PC-3 (cell line): ENCODE measurements around the gene KIF17. TPM values are rescaled to one million over a fixed set of nuclear protein-coding genes. Genes with fewer than 3 reads are reported as not detected.

Experiments used
- ATAC-seq: fragments of 200-7000 bp; cut with Tn5 transposase; 2 replicates; pipeline ENCODE4 v1.9.1; 2020; ENCODE audit warnings: mild to moderate bottlenecking, moderate library complexity
- BruUV-seq: library from RNA; stranded (reverse); fragments of 400-500 nt; replicated peaks from 2 replicates; lab custom pipeline; 2021; lab: Mats Ljungman, UMichigan
- CTCF ChIA-PET: fragments of 300-600 bp; sonication (Branson Sonifier 250); formaldehyde crosslinking; loops from one replicate; lab custom pipeline; 2022; ENCODE audit warnings: antibody characterized with exemption; lab: Charles Lee
- POLR2A ChIA-PET: fragments of 300-600 bp; sonication (Branson Sonifier 250); formaldehyde crosslinking; loops from one replicate; lab custom pipeline; 2022; ENCODE audit warnings: antibody characterized with exemption; ENCODE audit not compliant: unreplicated experiment; lab: Charles Lee
- DNase-seq: peaks from one replicate; pipeline ENCODE4 v3.0.0-alpha.2; 2015
- H2AFZ ChIP-seq: fragments of 300-600 bp; sonication (generic); 2 replicates; pipeline ENCODE4 v1.6.0; 2016; ENCODE audit warnings: antibody characterized with exemption, low read length
- H3F3A ChIP-seq: fragments of 300-600 bp; sonication (generic); one replicate; pipeline ENCODE4 v1.6.0; 2017; ENCODE audit warnings: antibody characterized with exemption, low read length, control low read depth, mild to moderate bottlenecking; ENCODE audit not compliant: unreplicated experiment
- H3K27ac ChIP-seq: fragments of 300-600 bp; sonication (generic); 2 replicates; pipeline ENCODE4 v1.5.1; 2016; ENCODE audit warnings: mild to moderate bottlenecking, low read length
- H3K27me3 ChIP-seq: fragments of 300-600 bp; sonication (generic); 2 replicates; pipeline ENCODE4 v1.6.1; 2016; ENCODE audit warnings: low read length, mixed read lengths
- H3K36me3 ChIP-seq: fragments of 300-600 bp; sonication (generic); 2 replicates; pipeline ENCODE4 v1.6.1; 2016; ENCODE audit warnings: low read depth, mixed run types, low read length, mixed read lengths
- H3K4me1 ChIP-seq: fragments of 300-600 bp; sonication (generic); 2 replicates; pipeline ENCODE4 v1.5.1; 2016; ENCODE audit warnings: low read length; ENCODE audit not compliant: insufficient read depth
- H3K4me2 ChIP-seq: fragments of 300-600 bp; sonication (generic); 2 replicates; pipeline ENCODE4 v1.6.0; 2016; ENCODE audit warnings: low read length
- H3K4me3 ChIP-seq: fragments of 300-600 bp; sonication (generic); 2 replicates; pipeline ENCODE4 v1.5.1; 2016; ENCODE audit warnings: mild to moderate bottlenecking, low read length, mixed read lengths
- H3K79me2 ChIP-seq: fragments of 300-600 bp; sonication (generic); 2 replicates; pipeline ENCODE4 v1.6.1; 2017; ENCODE audit warnings: low read length, mixed read lengths
- H3K9ac ChIP-seq: fragments of 300-600 bp; sonication (generic); 2 replicates; pipeline ENCODE4 v1.6.0; 2016; ENCODE audit warnings: mild to moderate bottlenecking, low read length
- H3K9me2 ChIP-seq: fragments of 300-600 bp; sonication (generic); replicated peaks from 2 replicates; pipeline ENCODE4 v1.6.1; 2016; ENCODE audit warnings: mixed run types, low read length, mixed read lengths
- H3K9me3 ChIP-seq: fragments of 300-600 bp; sonication (generic); 2 replicates; pipeline ENCODE4 v1.6.1; 2016; ENCODE audit warnings: low read length, mixed read lengths
- H4K20me1 ChIP-seq: fragments of 300-600 bp; sonication (generic); 2 replicates; pipeline ENCODE4 v1.6.1; 2016; ENCODE audit warnings: low read length, mixed read lengths
- EZH2 ChIP-seq: fragments of 300-600 bp; sonication (generic); IDR thresholded peaks from one replicate; pipeline ENCODE4 v1.6.1; 2017; ENCODE audit warnings: antibody characterized with exemption, mild to moderate bottlenecking, low read length; ENCODE audit not compliant: unreplicated experiment
- EZH2phosphoT487 ChIP-seq: fragments of 300-600 bp; sonication (generic); IDR thresholded peaks from 2 replicates; pipeline ENCODE4 v1.6.1; 2018; ENCODE audit warnings: mild to moderate bottlenecking, antibody characterized with exemption, low read length, borderline replicate concordance
- intact Hi-C: fragments of 100-400 bp; cut with micrococcal nuclease; formaldehyde crosslinking; loops from 2 replicates; pipeline ENCODE4 v1.9.0; 2023
- total RNA-seq: library from RNA; depleted of rRNA; stranded (reverse); fragments of >200 nt; gene quantifications from 2 replicates; pipeline ENCODE4 v1.2.3, GENCODE V29; 2014
- TF ChIP-seq, protein P1 (sequence below): fragments of 300-600 bp; sonication (generic); conservative IDR thresholded peaks from 2 replicates; pipeline ENCODE4 v1.5.1; 2017; ENCODE audit warnings: antibody characterized with exemption, low read depth, mild to moderate bottlenecking, low read length

KIF17 gene
- total RNA-seq, 1 experiment from 2014 or later, result 0.33 TPM

DNA sequence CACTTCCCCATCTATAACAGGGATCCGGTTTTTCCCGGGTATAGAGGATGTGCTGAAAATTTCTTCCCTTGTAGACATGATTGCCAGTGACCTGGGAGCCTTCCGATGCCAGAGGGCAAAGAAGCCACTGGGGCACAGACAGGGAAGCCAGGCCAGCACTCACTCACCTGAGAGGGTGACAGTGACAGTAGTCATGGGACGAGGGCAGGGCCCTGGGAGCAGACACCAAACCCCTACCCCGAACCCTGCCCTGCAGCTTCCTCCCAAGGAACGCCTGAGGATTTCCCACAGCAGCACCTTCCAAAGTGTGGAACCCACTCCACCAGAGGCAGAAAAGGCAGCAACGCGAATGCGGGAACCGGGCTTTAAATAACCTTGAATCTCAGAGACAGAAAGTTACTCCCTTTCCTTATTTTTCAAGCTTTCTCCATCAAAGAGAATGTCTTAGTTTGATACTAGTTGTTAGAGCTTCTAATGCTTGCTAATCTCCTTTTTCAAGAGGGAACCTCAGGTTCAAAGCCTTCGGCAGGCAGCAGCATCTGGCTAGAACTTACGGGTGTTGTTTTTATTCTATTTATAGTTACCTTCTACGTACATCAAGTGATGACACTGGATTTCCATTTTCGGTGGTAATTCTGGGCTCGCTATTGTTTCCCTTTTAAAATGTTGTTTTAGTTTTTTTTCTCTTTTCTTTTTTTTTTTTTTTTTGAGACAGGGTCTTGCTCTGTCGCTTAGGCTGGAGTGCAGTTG is 59.5 kb downstream of the KIF17 start:
- ATAC-seq, result no peak

DNA sequence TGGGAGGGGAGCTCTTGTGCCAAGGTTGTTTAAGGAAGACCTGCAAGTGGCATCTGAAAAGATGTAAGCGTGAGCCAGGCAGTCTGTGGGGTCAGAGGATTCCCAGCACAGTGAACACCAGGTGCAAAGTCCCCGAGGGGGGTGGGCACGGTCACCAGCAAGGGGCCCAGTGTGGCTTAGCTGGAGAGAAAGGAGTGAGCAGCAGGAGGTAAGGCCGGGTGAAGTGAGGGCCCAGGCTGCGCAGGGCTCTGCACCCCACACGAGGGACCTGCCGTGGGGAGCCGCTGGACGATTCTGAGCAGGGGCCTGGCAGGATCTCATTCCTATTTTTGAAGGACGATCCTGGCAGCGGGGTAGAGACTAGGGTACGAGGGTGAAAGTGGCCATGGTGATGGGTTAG is 60.8 kb downstream of the KIF17 start:
- Histone ChIP-seq H3K27me3 (no peaks in the 10 kb centered on the region), H3K4me3 (no peak overlapping the region), H3K36me3 (peaks cover 58% of the 10 kb centered on the region), H3K9me2 (no peaks in the 10 kb centered on the region), H3K9me3 (no peaks in the 10 kb centered on the region), H3K9ac (no peak overlapping the region), H3K79me2 (peaks cover 56% of the 10 kb centered on the region), H3F3A (no peaks in the 10 kb centered on the region), H3K27ac (no peak overlapping the region), H2AFZ (no peak overlapping the region), H3K4me1 (peaks cover 8% of the 10 kb centered on the region; the same call in 1 of the 2 replicates), H4K20me1 (0 out of 2 replicates have a peak, but pooled peaks cover 5% of the 10 kb centered on the region), H3K4me2 (no peak overlapping the region)
- POLR2A ChIA-PET, result no interaction called here
- intact Hi-C loops, result no loop called here
- ATAC-seq, result no peak
- CTCF ChIA-PET, result no interaction called here
- TF ChIP-seq EZH2 (no peak), EZH2phosphoT487 (no peak)
- TF ChIP-seq, protein P1, sequence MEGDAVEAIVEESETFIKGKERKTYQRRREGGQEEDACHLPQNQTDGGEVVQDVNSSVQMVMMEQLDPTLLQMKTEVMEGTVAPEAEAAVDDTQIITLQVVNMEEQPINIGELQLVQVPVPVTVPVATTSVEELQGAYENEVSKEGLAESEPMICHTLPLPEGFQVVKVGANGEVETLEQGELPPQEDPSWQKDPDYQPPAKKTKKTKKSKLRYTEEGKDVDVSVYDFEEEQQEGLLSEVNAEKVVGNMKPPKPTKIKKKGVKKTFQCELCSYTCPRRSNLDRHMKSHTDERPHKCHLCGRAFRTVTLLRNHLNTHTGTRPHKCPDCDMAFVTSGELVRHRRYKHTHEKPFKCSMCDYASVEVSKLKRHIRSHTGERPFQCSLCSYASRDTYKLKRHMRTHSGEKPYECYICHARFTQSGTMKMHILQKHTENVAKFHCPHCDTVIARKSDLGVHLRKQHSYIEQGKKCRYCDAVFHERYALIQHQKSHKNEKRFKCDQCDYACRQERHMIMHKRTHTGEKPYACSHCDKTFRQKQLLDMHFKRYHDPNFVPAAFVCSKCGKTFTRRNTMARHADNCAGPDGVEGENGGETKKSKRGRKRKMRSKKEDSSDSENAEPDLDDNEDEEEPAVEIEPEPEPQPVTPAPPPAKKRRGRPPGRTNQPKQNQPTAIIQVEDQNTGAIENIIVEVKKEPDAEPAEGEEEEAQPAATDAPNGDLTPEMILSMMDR, result no peak
- BruUV-seq, result no TSS peak
- DNase-seq, result no peak

More for the DNA sequence above, 59.5 kb downstream of the KIF17 start:
- Histone ChIP-seq H3K9me2 (no peaks in the 10 kb centered on the region), H3F3A (no peaks in the 10 kb centered on the region), H3K4me2 (no peak overlapping the region), H3K4me1 (peaks cover 8% of the 10 kb centered on the region; the same call in 1 of the 2 replicates), H3K79me2 (peaks cover 56% of the 10 kb centered on the region), H3K36me3 (peaks cover 45% of the 10 kb centered on the region; the same call in 1 of the 2 replicates), H3K9ac (no peak overlapping the region), H2AFZ (no peak overlapping the region), H3K27ac (no peak overlapping the region), H3K4me3 (no peak overlapping the region), H3K9me3 (no peaks in the 10 kb centered on the region), H4K20me1 (0 out of 2 replicates have a peak, but pooled peaks cover 5% of the 10 kb centered on the region), H3K27me3 (no peaks in the 10 kb centered on the region)
- CTCF ChIA-PET, result no interaction called here
- BruUV-seq, result no TSS peak
- DNase-seq, result no peak
- POLR2A ChIA-PET, result interaction anchor here (0.6 kb wide), 1 partner anchor 449 kb away, joined by 5 read pairs; no protein-coding TSS in a partner anchor
- intact Hi-C loops, result no loop called here
- TF ChIP-seq, protein P1, result no peak
- TF ChIP-seq EZH2phosphoT487 (no peak), EZH2 (no peak)
